Stimulated activated CD4-positive, alpha-beta T cell treated with anti-CD3 and anti-CD28 coated beads, Interleukin-2, amount 100 ng/mL, for 24 hours (primary cell): ENCODE measurements around the gene DRC3.

Source experiments
- DNase-seq, 2 donors: peaks; one replicate each; pipeline ENCODE4 v3.0.0-alpha.2; 2020

Gene DRC3

GRCh38 chr17:18025241-18025944 lies 52.7 kb downstream of the DRC3 start:
- peak; percentile 26 to 33 for DNase-seq

- no peak for DNase-seq
These were observed 53.5 kb downstream of the DRC3 start for GRCh38 chr17:18025945-18026776.

GRCh38 chr17:18027280-18027679 lies 54.6 kb downstream of the DRC3 start:
- DNase-seq: no peak

GRCh38 chr17:18028114-18028951 lies 55.7 kb downstream of the DRC3 start:
- DNase-seq: no peak

GRCh38 chr17:18028952-18029540 lies 56.4 kb downstream of the DRC3 start:
- no peak for DNase-seq

- no peak for DNase-seq
These were observed 59.3 kb downstream of the DRC3 start for GRCh38 chr17:18031955-18032354.

- DNase-seq: peak; percentile 32 to 55
These were observed 60.9 kb downstream of the DRC3 start for GRCh38 chr17:18033442-18034099.

GRCh38 chr17:18035704-18036103 lies 63.0 kb downstream of the DRC3 start:
- no peak for DNase-seq

GRCh38 chr17:18037486-18037885 lies 64.8 kb downstream of the DRC3 start:
- no peak for DNase-seq

- peak; percentile 8 to 43 for DNase-seq
These were observed 65.6 kb downstream of the DRC3 start for GRCh38 chr17:18038149-18038850.

GRCh38 chr17:18038861-18039534 lies 66.3 kb downstream of the DRC3 start, which contains the start of the genes ATPAF2 and GID4:
Gene ATPAF2, minus strand, starts transcription at chr17:18039168. Its CDS starts 155 bp downstream, at chr17:18039013.
Gene GID4, plus strand, starts transcription at chr17:18039408. Its CDS starts 57 bp downstream, at chr17:18039465.
- DNase-seq: peak; percentile 100

- no peak for DNase-seq
These were observed 67.0 kb downstream of the DRC3 start for GRCh38 chr17:18039535-18040260.

- no peak for DNase-seq
These were observed 67.7 kb downstream of the DRC3 start for GRCh38 chr17:18040261-18040858.

GRCh38 chr17:18041776-18042175 lies 69.1 kb downstream of the DRC3 start:
- no peak for DNase-seq

- no peak for DNase-seq
These were observed 70.3 kb downstream of the DRC3 start for GRCh38 chr17:18042983-18043382.

GRCh38 chr17:18043491-18043890 lies 70.8 kb downstream of the DRC3 start:
- no peak for DNase-seq

GRCh38 chr17:18044609-18045008 lies 71.9 kb downstream of the DRC3 start:
- DNase-seq: no peak

- no peak for DNase-seq
These were observed 73.2 kb downstream of the DRC3 start for GRCh38 chr17:18045691-18046350.

GRCh38 chr17:18055597-18055996 lies 82.9 kb downstream of the DRC3 start:
- no peak for DNase-seq
